AG09309 (cell line): ENCODE data around the gene PACS1.

Experiments
- DNase-seq: peaks from one replicate; pipeline ENCODE4 v3.0.0-alpha.2; 2010; ENCODE audit warnings: low read depth
- H3K4me3 ChIP-seq: 2 replicates; pipeline ENCODE4 v1.5.1; 2011; ENCODE audit warnings: mild to moderate bottlenecking, low read depth, low read length, moderate library complexity; ENCODE audit not compliant: control insufficient read depth
- CTCF ChIP-seq: IDR thresholded peaks from 2 replicates; pipeline ENCODE4 v1.5.1; 2011; ENCODE audit warnings: mild to moderate bottlenecking, low read depth, low read length, inconsistent platforms; ENCODE audit not compliant: insufficient read depth, control insufficient read depth; ENCODE audit errors: missing control alignments

Gene PACS1

GRCh38 chr11:66183494-66184048 is 113.5 kb downstream of the PACS1 start:
- H3K4me3 ChIP-seq = no peak overlapping the region
- no peak for DNase-seq
- no peak for TF ChIP-seq CTCF

- no peak for DNase-seq
- H3K4me3 ChIP-seq = no peak overlapping the region
- TF ChIP-seq CTCF = no peak
Observed at GRCh38 chr11:66184728-66185127, 114.7 kb downstream of the PACS1 start.

GRCh38 chr11:66186470-66186869 is 116.4 kb downstream of the PACS1 start:
- TF ChIP-seq CTCF = no peak
- H3K4me3 ChIP-seq = no peak overlapping the region
- DNase-seq = no peak

- no peak for DNase-seq
- TF ChIP-seq CTCF = no peak
- H3K4me3 ChIP-seq = no peak overlapping the region
Observed at GRCh38 chr11:66187453-66187852, 117.4 kb downstream of the PACS1 start.

- no peak for TF ChIP-seq CTCF
- H3K4me3 ChIP-seq = no peak overlapping the region
- peak; percentile 27 for DNase-seq
Observed at GRCh38 chr11:66188580-66188979, 118.5 kb downstream of the PACS1 start.

GRCh38 chr11:66189031-66189745 is 119.1 kb downstream of the PACS1 start:
- H3K4me3 ChIP-seq = no peak overlapping the region
- TF ChIP-seq CTCF = no peak
- DNase-seq = no peak
